PFSK-1 (cell line): ENCODE results near the gene UNG.

Experiments used
- FOXP2 ChIP-seq: optimal IDR thresholded peaks from 2 replicates; pipeline ENCODE3; 2011; ENCODE audit warnings: borderline replicate concordance, control low read depth, inconsistent platforms; ENCODE audit not compliant: insufficient read depth; ENCODE audit errors: extremely low read length, extremely low read depth
- POLR2AphosphoS5 ChIP-seq: IDR thresholded peaks from 2 replicates; pipeline ENCODE4 v1.6.1; 2012; ENCODE audit warnings: low read depth, mild to moderate bottlenecking, control low read depth, low read length, moderate library complexity
- SIN3A ChIP-seq: IDR thresholded peaks from 2 replicates; pipeline ENCODE4 v1.6.1; 2012; ENCODE audit warnings: mild to moderate bottlenecking, low read length, moderate library complexity, borderline replicate concordance; ENCODE audit not compliant: insufficient read depth
- TAF1 ChIP-seq: IDR thresholded peaks from 2 replicates; pipeline ENCODE4 v1.6.1; 2012; ENCODE audit warnings: low read length, control low read depth, borderline replicate concordance; ENCODE audit not compliant: insufficient read depth
- TF ChIP-seq, protein P1 (sequence below), 2 experiments: IDR thresholded peaks; 2 replicates each; pipeline versions ENCODE4 v1.6.1 to v1.8.0; 2011 to 2012; ENCODE audit warnings: low read depth in 2 of 2, low read length in 2 of 2, control low read depth in 1 of 2, inconsistent platforms in 1 of 2, mild to moderate bottlenecking in 1 of 2, moderate library complexity in 1 of 2; ENCODE audit not compliant: insufficient read depth in 1 of 2

Gene UNG

DNA sequence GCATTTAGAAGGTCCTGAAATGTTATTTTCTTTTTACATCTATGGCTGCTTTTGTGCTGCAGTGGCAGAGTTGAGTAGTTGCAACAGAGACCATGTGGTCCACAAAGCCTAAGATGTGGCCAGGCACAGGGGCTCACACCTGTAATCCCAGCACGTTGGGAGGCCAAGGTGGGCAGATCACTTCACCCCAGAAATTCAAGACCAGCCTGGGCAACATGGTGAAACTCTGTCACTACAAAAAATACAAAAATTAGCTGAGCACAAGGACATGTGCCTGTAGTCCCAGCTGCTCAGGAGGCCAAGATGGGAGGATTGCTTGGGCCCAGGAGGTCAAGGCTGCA lies 31.6 kb upstream of the UNG start:
- no peak for TF ChIP-seq TAF1
- TF ChIP-seq SIN3A: no peak
- TF ChIP-seq, protein P1, sequence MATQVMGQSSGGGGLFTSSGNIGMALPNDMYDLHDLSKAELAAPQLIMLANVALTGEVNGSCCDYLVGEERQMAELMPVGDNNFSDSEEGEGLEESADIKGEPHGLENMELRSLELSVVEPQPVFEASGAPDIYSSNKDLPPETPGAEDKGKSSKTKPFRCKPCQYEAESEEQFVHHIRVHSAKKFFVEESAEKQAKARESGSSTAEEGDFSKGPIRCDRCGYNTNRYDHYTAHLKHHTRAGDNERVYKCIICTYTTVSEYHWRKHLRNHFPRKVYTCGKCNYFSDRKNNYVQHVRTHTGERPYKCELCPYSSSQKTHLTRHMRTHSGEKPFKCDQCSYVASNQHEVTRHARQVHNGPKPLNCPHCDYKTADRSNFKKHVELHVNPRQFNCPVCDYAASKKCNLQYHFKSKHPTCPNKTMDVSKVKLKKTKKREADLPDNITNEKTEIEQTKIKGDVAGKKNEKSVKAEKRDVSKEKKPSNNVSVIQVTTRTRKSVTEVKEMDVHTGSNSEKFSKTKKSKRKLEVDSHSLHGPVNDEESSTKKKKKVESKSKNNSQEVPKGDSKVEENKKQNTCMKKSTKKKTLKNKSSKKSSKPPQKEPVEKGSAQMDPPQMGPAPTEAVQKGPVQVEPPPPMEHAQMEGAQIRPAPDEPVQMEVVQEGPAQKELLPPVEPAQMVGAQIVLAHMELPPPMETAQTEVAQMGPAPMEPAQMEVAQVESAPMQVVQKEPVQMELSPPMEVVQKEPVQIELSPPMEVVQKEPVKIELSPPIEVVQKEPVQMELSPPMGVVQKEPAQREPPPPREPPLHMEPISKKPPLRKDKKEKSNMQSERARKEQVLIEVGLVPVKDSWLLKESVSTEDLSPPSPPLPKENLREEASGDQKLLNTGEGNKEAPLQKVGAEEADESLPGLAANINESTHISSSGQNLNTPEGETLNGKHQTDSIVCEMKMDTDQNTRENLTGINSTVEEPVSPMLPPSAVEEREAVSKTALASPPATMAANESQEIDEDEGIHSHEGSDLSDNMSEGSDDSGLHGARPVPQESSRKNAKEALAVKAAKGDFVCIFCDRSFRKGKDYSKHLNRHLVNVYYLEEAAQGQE (IDR thresholded peaks at IDR 0.05; ENCODE audit: insufficient read depth in 1 of 2, low read depth in 2 of 2, low read length in 2 of 2): no peak
- no peak for TF ChIP-seq FOXP2
- no peak for TF ChIP-seq POLR2AphosphoS5

DNA sequence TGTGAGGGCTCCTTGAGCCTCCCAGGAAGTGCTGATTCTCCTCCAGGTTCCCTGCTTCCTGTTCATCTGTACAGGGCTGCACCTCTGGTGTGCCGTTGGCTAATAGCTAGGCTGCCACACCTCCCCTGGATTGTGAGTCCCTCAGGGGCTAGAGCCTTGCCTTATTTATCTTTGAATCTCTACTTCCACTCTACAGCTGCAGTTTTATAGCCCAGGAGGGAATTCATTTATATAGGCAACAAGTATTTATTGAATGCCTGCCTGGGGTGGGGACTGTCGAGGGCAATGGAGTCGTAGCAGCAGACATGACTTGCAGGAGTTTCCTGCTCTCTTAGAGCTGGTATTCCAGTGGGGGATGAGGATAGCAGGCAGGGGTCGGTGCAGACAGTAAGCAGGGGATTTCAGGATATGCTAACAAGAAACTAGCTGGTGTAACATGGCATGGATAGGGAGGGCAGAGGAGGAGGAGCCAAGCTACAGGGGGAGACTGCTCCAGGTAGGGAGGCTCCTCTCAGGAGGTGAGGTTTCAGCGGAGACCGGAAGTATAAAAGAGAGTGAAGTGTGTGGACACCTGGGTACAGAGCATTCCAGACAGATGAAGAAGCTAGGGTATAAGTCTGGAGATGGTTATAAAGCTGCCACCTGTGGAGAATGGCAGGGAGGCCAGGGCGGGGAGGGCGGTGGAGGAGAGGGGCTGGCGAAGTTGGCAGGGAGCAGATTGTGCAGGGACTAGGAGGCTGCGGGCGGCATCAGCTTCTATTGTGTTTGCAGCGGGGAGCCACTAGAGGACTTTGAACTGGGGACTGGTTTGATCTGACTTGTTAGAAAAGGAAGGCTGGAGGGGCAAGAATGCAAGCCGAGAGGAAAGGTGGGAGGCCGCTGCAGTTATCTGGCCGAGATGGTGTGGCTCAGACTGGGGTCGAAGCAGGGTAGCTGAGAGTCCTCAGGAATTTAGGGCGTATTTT lies 27.8 kb upstream of the UNG start:
- TF ChIP-seq SIN3A (no peak), POLR2AphosphoS5 (no peak), TAF1 (no peak)

DNA sequence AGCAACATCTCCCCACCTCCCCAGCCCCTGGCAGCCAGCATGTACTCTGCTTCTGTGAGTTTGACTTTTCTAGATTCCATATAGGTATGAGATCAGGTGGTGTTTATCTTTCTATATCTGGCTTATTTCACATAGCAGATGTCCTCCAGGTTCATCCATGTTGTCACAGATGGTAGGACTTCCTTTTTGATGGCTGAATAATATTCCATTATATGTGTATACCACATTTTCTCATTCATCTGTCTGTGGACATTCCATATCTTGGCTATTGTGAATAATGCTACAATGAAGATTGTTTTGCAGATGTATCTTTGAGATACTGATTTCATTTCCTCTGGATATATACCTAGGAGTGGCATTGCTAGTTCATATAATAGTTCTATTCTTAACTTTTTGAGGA lies 22.5 kb upstream of the UNG start:
- TF ChIP-seq TAF1: no peak
- TF ChIP-seq, protein P1 (IDR thresholded peaks at IDR 0.05; ENCODE audit: insufficient read depth in 1 of 2, low read depth in 2 of 2, low read length in 2 of 2): no peak
- no peak for TF ChIP-seq POLR2AphosphoS5
- no peak for TF ChIP-seq FOXP2
- TF ChIP-seq SIN3A: no peak

DNA sequence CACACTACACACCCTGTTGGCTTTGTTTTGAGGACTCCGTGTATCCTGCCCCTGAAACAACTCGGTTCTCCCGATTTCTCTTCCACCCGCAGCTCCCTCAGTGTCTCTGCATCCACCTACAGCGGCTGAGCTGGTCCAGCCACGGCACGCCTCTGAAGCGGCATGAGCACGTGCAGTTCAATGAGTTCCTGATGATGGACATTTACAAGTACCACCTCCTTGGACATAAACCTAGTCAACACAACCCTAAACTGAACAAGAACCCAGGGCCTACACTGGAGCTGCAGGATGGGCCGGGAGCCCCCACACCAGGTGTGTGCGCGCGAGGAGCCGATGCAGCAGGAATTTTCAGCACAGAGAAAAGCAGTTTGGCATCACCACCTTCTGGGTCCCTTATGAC lies 14.6 kb upstream of the UNG start:
- TF ChIP-seq SIN3A (no peak), TAF1 (no peak), FOXP2 (no peak), POLR2AphosphoS5 (no peak)
- TF ChIP-seq, protein P1 (IDR thresholded peaks at IDR 0.05; ENCODE audit: insufficient read depth in 1 of 2, low read depth in 2 of 2, low read length in 2 of 2): no peak

DNA sequence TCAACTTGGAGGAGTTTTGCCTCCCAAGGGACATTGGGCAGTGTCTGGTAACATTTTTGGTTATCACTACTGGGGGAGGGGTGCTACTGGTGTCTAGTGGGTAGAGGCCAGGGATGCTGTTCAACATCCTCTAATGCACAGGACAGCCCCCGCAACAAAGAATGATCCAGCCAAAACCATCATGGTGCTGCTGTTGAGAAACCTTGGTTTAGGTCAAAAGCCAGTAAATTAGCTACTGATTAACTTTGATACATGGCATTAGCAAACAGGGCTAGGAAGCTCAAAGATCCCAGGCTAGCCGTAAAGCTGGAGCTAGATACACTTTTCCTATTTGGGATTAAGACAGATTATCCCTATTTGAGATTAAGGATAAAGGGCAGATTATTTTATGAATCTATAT lies 13.0 kb upstream of the UNG start:
- TF ChIP-seq FOXP2 (no peak), TAF1 (no peak), POLR2AphosphoS5 (no peak), SIN3A (no peak)
- TF ChIP-seq, protein P1 (IDR thresholded peaks at IDR 0.05; ENCODE audit: insufficient read depth in 1 of 2, low read depth in 2 of 2, low read length in 2 of 2): no peak
